Lung (tissue), 12 donors: ENCODE data around the gene ARL4A. TPM values are rescaled to one million over a fixed set of nuclear protein-coding genes. Genes with fewer than 3 reads are reported as not detected.

Source experiments
- ATAC-seq: fragments of 200-7000 bp; cut with Tn5 transposase; one replicate; pipeline ENCODE4 v1.9.1; 2020; ENCODE audit warnings: moderate number of reproducible peaks; ENCODE audit not compliant: insufficient read depth, low FRiP score
- DNase-seq, 3 donors: peaks; one replicate each; pipeline ENCODE4 v3.0.0-alpha.2; 2013 to 2017
- H3K27ac ChIP-seq, 2 donors: one replicate each; pipeline ENCODE4 v1.5.1; 2013; ENCODE audit warnings: mild to moderate bottlenecking in 2 of 2, moderate library complexity in 2 of 2, control low read depth in 1 of 2, inconsistent platforms in 1 of 2, low read depth in 1 of 2, low read length in 1 of 2
- H3K27me3 ChIP-seq, 3 donors: one replicate each; pipeline ENCODE4 v1.5.1; 2013; ENCODE audit warnings: low read length in 2 of 3; ENCODE audit not compliant: control insufficient read depth in 3 of 3, insufficient read depth in 3 of 3
- H3K36me3 ChIP-seq, 4 donors: one replicate each; pipeline ENCODE4 v1.5.1; 2013; ENCODE audit warnings: low read length in 4 of 4, mild to moderate bottlenecking in 1 of 4, moderate library complexity in 1 of 4; ENCODE audit not compliant: control insufficient read depth in 4 of 4, insufficient read depth in 4 of 4
- H3K4me1 ChIP-seq, 5 donors: one replicate each; pipeline ENCODE4 v1.5.1; 2013; ENCODE audit warnings: low read length in 5 of 5, mild to moderate bottlenecking in 2 of 5, moderate library complexity in 1 of 5; ENCODE audit not compliant: control insufficient read depth in 5 of 5, insufficient read depth in 5 of 5
- H3K4me3 ChIP-seq: one replicate; pipeline ENCODE4 v1.5.1; 2013; ENCODE audit warnings: mild to moderate bottlenecking, control low read depth, moderate library complexity
- H3K9ac ChIP-seq, 2 donors: one replicate each; pipeline ENCODE4 v1.5.1; 2013; ENCODE audit warnings: low read length in 2 of 2, control low read depth in 1 of 2; ENCODE audit not compliant: insufficient read depth in 1 of 2
- H3K9me3 ChIP-seq, 4 donors: one replicate each; pipeline ENCODE4 v1.5.1; 2013; ENCODE audit warnings: low read length in 3 of 4, mild to moderate bottlenecking in 1 of 4, moderate library complexity in 1 of 4; ENCODE audit not compliant: control insufficient read depth in 4 of 4, insufficient read depth in 3 of 4
- WGBS, 2 donors: extraction: QIAGEN DNeasy Blood & Tissue Kit; methylation state at CpG; one replicate each; pipeline ENCODE4 v1.1.7; 2013; 5-methylcytosine and 5-hydroxymethylcytosine counted together
- polyA plus RNA-seq, 2 donors: library from polyadenylated mRNA; stranded (reverse); fragments of 200-250 nt; gene quantifications; one replicate each; pipeline ENCODE4 v1.2.1, GENCODE V29; 2013
- total RNA-seq, 2 donors: library from RNA; depleted of rRNA in 1 of 2; stranded (reverse); fragments of >200 nt in 1 of 2; gene quantifications; one replicate each; pipeline ENCODE4 v1.2.1, GENCODE V29; 2014 to 2021
- TF ChIP-seq, protein P1 (sequence below): IDR thresholded peaks from 2 replicates; pipeline ENCODE4 v1.5.1; 2012; ENCODE audit warnings: mild to moderate bottlenecking; ENCODE audit errors: control extremely low read depth, extremely low read depth
- donor health status: control.
- donor health status: control.
- donor health status: Bipolar disorder and iron deficiency.
- donor health status: healthy.
- donor health status: DM: yes; HTN: yes; CAD: no.

Gene ARL4A
- total and polyA plus RNA-seq, 4 donors = 21.4 to 34.8 (median 33.0) TPM

DNA sequence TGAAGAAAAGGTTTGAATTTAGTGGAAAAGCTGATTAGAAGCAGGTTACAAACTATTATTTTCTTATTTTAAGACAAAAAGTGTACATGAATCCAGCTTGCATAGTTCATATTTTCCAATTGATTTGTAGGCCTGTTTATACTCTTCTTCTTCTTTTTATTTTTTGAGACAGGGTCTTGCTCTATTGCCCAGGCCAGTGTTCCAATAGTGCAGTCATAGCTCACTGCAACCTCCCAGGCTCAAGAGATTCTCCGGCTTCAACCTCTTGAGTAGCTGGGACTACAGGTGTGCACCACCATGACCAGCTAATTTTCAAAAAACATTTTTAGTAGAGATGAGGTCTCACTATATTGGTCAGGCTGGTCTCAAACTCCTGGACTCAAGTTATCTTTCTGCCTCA is 45.0 kb downstream of the ARL4A start:
- Histone ChIP-seq H3K27ac (no peak overlapping the region), H3K9ac (no peak overlapping the region), H3K4me1 (peaks cover 0 to 16% (median 2%) of the 10 kb centered on the region in 5 donors), H3K27me3 (no peaks in the 10 kb centered on the region), H3K9me3 (no peaks in the 10 kb centered on the region), H3K36me3 (no peaks in the 10 kb centered on the region), H3K4me3 (no peak overlapping the region)
- TF ChIP-seq, protein P1, sequence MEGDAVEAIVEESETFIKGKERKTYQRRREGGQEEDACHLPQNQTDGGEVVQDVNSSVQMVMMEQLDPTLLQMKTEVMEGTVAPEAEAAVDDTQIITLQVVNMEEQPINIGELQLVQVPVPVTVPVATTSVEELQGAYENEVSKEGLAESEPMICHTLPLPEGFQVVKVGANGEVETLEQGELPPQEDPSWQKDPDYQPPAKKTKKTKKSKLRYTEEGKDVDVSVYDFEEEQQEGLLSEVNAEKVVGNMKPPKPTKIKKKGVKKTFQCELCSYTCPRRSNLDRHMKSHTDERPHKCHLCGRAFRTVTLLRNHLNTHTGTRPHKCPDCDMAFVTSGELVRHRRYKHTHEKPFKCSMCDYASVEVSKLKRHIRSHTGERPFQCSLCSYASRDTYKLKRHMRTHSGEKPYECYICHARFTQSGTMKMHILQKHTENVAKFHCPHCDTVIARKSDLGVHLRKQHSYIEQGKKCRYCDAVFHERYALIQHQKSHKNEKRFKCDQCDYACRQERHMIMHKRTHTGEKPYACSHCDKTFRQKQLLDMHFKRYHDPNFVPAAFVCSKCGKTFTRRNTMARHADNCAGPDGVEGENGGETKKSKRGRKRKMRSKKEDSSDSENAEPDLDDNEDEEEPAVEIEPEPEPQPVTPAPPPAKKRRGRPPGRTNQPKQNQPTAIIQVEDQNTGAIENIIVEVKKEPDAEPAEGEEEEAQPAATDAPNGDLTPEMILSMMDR = no peak
- no peak for ATAC-seq
- 97% methylated on average over 1 of the region's 1 CpG for WGBS, 2 donors
- no peak for DNase-seq

DNA sequence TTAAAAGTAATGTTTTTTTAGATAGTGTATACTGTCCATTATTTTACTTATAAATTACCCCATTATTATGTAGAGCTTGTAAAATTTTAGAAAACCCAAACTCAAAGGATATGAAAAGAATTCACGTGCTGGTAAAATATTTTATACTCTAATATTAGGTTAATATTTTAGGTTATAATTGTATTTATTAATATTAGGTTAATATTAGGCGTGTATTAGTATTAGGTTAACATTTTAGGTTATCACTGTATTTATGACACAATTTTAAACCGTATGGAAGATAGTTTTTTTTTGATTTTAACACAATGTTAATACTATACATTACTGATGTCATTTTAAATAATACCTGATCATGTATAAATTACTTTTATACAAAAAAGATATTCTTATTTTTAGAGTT is 48.5 kb downstream of the ARL4A start:
- no peak for ATAC-seq
- no peaks in the 10 kb centered on the region for H3K36me3 ChIP-seq
- TF ChIP-seq, protein P1 = no peak
- no peak overlapping the region for H3K27ac ChIP-seq
- DNase-seq = no peak
- H3K27me3 ChIP-seq = no peaks in the 10 kb centered on the region
- 59 to 78% methylated on average over 3 of the region's 3 CpGs for WGBS, 2 donors
- H3K4me1 ChIP-seq = peaks cover 0 to 5% (median 0%) of the 10 kb centered on the region in 5 donors
- H3K4me3 ChIP-seq = no peak overlapping the region
- H3K9ac ChIP-seq = no peak overlapping the region
- no peaks in the 10 kb centered on the region for H3K9me3 ChIP-seq

DNA sequence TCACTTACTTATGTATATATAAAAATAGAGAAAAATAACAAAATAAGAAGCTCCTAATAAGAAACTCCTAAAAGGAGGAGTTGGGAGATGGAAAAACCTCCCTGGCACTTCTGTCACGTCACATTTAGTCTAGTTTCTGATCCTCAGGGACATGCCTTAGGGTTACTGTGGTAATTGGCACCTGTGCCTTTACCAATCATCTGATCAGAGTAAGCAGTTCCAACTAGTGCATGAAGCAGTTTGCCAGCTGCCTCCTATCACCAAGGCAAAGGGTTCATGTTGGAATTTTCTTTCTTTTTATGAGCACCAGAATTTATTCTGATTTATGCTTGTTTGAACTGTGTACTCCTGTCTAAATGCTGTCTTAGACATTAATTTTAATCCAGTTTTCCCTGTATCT is 49.9 kb downstream of the ARL4A start:
- Histone ChIP-seq H3K4me1 (peaks cover 0 to 3% (median 0%) of the 10 kb centered on the region in 5 donors), H3K27me3 (no peaks in the 10 kb centered on the region), H3K36me3 (no peaks in the 10 kb centered on the region), H3K9me3 (no peaks in the 10 kb centered on the region), H3K27ac (no peak overlapping the region), H3K9ac (no peak overlapping the region), H3K4me3 (no peak overlapping the region)
- TF ChIP-seq, protein P1 = no peak
- 88% methylated on average over 1 of the region's 1 CpG for WGBS, 2 donors
- DNase-seq (no peak), ATAC-seq (no peak)

DNA sequence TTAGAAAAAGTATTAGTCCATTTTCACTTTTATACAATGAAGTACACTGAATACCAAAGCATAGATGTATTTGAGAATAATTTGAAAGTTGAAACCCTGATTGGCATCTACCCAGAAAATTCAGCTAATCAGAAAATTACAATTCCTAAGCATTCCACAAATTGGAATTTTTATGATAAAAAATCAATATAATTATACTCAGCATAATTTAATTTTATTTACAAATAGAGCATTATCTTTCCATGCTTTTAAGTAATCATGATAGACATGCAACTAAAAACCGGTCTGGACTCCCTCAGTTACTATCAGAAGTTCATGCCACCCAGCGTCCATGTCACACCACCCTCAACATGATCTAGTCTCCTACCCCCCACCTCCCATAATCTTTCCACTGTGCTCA is 50.4 kb downstream of the ARL4A start:
- DNase-seq = no peak
- WGBS, 2 donors = 91 to 97% methylated on average over 2 of the region's 2 CpGs
- Histone ChIP-seq H3K4me1 (peaks cover 0 to 3% (median 0%) of the 10 kb centered on the region in 5 donors), H3K4me3 (no peak overlapping the region), H3K36me3 (no peaks in the 10 kb centered on the region), H3K27me3 (no peaks in the 10 kb centered on the region), H3K9ac (no peak overlapping the region), H3K9me3 (no peaks in the 10 kb centered on the region), H3K27ac (no peak overlapping the region)
- TF ChIP-seq, protein P1 = no peak
- no peak for ATAC-seq
